Sigmoid colon (tissue), 7 donors: Measurements from ENCODE around the gene DEGS2. TPM values are rescaled to one million over a fixed set of nuclear protein-coding genes. Genes with fewer than 3 reads are reported as not detected.

Source experiments
- DNase-seq: peaks from one replicate; pipeline ENCODE4 v3.0.0-alpha.2; 2019
- H3K27ac ChIP-seq, 4 donors: fragments of 200-600 bp; sonication (generic); one replicate each; pipeline ENCODE4 v1.5.1; 2016 to 2019; ENCODE audit warnings: mild to moderate bottlenecking in 1 of 4
- H3K27me3 ChIP-seq, 3 donors: fragments of 200-600 bp; sonication (generic); one replicate each; pipeline ENCODE4 v1.5.1; 2019; ENCODE audit warnings: mild to moderate bottlenecking in 1 of 3
- H3K36me3 ChIP-seq, 4 donors: fragments of 200-600 bp; sonication (generic); one replicate each; pipeline ENCODE4 v1.5.1; 2016 to 2019
- H3K4me1 ChIP-seq, 4 donors: fragments of 200-600 bp; sonication (generic); one replicate each; pipeline ENCODE4 v1.5.1; 2017 to 2019
- H3K4me3 ChIP-seq, 4 donors: fragments of 200-600 bp; sonication (generic); one replicate each; pipeline ENCODE4 v1.5.1; 2017 to 2019; ENCODE audit warnings: mild to moderate bottlenecking in 2 of 4, moderate library complexity in 1 of 4
- H3K9me3 ChIP-seq, 4 donors: fragments of 200-600 bp in 3 of 4; sonication (generic) in 3 of 4; one replicate each; pipeline versions ENCODE4 v1.5.1 to v1.6.1; 2013 to 2019
- EP300 ChIP-seq, 4 donors: sonication (generic); formaldehyde crosslinking; IDR thresholded peaks; one replicate each; pipeline ENCODE4 v1.6.1; 2017; ENCODE audit warnings: antibody characterized with exemption in 4 of 4
- POLR2A ChIP-seq, 2 donors: fragments of 450-650 bp; IDR thresholded peaks; one replicate each; pipeline ENCODE4 v1.6.1; 2016; ENCODE audit warnings: antibody characterized with exemption in 2 of 2, mild to moderate bottlenecking in 2 of 2, moderate library complexity in 2 of 2
- POLR2AphosphoS5 ChIP-seq, 4 donors: sonication (generic); formaldehyde crosslinking; IDR thresholded peaks; one replicate each; pipeline ENCODE4 v1.6.1; 2017; ENCODE audit warnings: antibody characterized with exemption in 4 of 4
- WGBS, 2 donors: extraction: QIAGEN DNeasy Blood & Tissue Kit; methylation state at CpG; one replicate each; pipeline ENCODE4 v1.1.7; 2013; 5-methylcytosine and 5-hydroxymethylcytosine counted together
- intact Hi-C: fragments of 100-400 bp; cut with DNase I; formaldehyde crosslinking; loops from one replicate; pipeline ENCODE4 v1.15.1; 2023
- polyA plus RNA-seq, 3 donors: library from polyadenylated mRNA; stranded (reverse); fragments of 200-250 nt; gene quantifications; one replicate each; pipeline ENCODE4 v1.2.3, GENCODE V29; 2013
- total RNA-seq, 4 donors: library from RNA; depleted of rRNA; stranded (reverse); fragments of >200 nt; gene quantifications; one replicate each; pipeline ENCODE4 v1.1.0, GENCODE V29; 2016
- TF ChIP-seq, protein P1 (sequence below), 4 experiments: fragments of 450-650 bp in 3 of 4; fragments of 200-600 bp in 1 of 4; IDR thresholded peaks; one replicate each; pipeline ENCODE4 v1.5.1; 2016 to 2019; ENCODE audit warnings: antibody characterized with exemption in 4 of 4, mild to moderate bottlenecking in 3 of 4, moderate library complexity in 2 of 4
- donor health status: healthy with polysubstance abuse.
- donor health status: Bipolar disorder and iron deficiency.
- donor health status: healthy.

Gene DEGS2
- total and polyA plus RNA-seq, 7 donors = under 0.01 to 11.9 (median 0.54) TPM

DNA sequence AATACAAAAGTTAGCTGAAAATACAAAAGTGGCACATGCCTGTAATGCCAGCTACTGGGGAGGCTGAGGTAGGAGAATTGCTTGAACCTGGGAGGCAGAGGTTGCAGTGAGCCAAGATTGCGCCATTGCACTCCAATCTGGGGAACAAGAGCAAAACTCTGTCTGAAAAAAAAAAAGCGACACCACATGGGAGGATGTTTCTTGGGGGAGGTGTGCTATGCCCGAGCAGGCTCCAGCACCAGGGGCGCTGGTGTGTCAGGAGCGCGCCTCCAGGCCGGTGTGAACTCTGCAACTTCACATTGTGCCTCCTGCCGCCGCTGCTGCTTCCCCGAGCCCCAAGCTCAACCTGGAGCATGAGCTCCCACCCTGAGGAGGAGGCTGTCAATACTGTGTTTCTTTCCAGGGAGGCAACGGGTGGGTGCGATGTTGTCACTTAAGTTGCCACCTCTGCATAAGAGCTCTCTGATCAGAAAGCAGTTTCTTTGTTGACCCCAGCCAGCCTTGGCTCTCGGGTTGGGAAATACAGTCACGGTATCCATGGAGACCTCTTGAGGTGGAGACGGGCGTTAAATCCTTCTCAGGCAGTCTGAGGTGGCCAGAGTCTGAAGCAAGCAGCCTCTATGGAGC, 18.9 kb downstream of the DEGS2 start:
- intact Hi-C loops = no loop called here
- Histone ChIP-seq H3K4me1 (no peaks in the 10 kb centered on the region), H3K9me3 (no peaks in the 10 kb centered on the region), H3K4me3 (no peak overlapping the region), H3K27me3 (no peaks in the 10 kb centered on the region), H3K36me3 (peaks cover 0 to 16% (median 3%) of the 10 kb centered on the region in 4 donors), H3K27ac (no peak overlapping the region)
- DNase-seq = no peak
- TF ChIP-seq POLR2AphosphoS5 (IDR thresholded peaks at IDR 0.05) = no peak
- TF ChIP-seq EP300 (IDR thresholded peaks at IDR 0.05) = no peak
- TF ChIP-seq, protein P1, sequence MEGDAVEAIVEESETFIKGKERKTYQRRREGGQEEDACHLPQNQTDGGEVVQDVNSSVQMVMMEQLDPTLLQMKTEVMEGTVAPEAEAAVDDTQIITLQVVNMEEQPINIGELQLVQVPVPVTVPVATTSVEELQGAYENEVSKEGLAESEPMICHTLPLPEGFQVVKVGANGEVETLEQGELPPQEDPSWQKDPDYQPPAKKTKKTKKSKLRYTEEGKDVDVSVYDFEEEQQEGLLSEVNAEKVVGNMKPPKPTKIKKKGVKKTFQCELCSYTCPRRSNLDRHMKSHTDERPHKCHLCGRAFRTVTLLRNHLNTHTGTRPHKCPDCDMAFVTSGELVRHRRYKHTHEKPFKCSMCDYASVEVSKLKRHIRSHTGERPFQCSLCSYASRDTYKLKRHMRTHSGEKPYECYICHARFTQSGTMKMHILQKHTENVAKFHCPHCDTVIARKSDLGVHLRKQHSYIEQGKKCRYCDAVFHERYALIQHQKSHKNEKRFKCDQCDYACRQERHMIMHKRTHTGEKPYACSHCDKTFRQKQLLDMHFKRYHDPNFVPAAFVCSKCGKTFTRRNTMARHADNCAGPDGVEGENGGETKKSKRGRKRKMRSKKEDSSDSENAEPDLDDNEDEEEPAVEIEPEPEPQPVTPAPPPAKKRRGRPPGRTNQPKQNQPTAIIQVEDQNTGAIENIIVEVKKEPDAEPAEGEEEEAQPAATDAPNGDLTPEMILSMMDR (IDR thresholded peaks at IDR 0.05) = no peak
- 51 to 72% methylated on average over 16 of the region's 16 CpGs for WGBS, 2 donors

DNA sequence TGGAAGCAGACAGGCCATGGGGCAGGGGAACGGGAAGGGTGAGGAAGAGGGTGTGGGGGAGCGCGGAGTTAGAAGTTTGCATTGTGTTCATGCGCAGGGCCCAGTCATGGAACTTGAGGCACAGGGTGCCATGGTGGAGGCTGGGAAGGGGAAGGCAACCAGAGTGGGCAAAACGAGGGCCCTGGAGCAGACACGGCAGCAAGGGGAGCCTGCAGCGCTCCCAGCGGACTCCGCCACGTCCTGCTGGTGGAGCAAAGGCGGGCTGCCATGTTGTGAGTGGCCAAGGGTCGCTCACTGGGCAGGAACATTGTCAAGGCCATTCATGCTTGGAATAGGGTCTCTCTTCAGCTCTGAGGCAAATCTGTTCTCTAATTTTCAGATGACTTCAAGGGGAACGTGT, 20.5 kb downstream of the DEGS2 start:
- 94 to 95% methylated on average over 13 of the region's 13 CpGs for WGBS, 2 donors

DNA sequence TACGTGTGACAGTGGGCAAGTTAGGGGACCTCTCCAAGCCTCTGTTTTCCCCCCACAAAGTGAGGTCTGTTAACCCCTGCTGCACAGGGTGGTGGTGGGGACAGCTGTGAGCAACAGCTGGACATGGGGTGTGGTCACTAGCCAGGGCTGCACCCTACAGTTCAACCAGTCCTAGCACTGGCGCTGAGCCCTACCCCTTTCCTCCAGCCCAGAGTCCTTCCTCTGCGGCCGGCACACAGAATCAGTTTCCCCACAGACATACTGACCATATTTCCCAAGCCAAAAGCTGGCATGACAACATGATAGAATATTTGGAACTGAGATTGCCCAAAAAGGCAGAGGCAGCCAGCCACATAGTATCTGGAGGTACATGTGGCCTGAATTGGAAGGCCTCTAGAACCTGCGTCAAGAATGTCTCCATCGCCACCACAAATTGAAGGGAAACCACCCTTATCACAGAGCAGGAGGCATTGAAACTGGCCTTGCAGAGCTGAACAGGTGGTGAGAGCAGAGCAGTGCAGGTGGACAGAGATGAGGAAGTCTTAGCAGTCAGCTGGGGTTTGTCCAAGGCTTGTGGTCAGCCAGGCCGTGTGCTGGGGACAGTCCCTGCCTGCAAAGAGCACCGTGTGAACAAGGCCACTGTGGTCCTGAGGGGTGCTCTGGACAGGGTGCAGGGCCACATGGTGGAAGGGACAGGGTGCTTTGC, 21.2 kb downstream of the DEGS2 start:
- no peaks in the 10 kb centered on the region for H3K9me3 ChIP-seq
- intact Hi-C loops = no loop called here
- no peak overlapping the region for H3K27ac ChIP-seq
- no peaks in the 10 kb centered on the region for H3K27me3 ChIP-seq
- DNase-seq = no peak
- H3K36me3 ChIP-seq = peaks cover 0 to 30% (median 2%) of the 10 kb centered on the region in 4 donors
- H3K4me3 ChIP-seq = no peak overlapping the region
- WGBS, 2 donors = 61 to 77% methylated on average over 8 of the region's 8 CpGs
- TF ChIP-seq POLR2AphosphoS5 (IDR thresholded peaks at IDR 0.05) (no peak), POLR2A (IDR thresholded peaks at IDR 0.05) (no peak), EP300 (IDR thresholded peaks at IDR 0.05) (no peak)
- TF ChIP-seq, protein P1 (IDR thresholded peaks at IDR 0.05) = no peak
- no peaks in the 10 kb centered on the region for H3K4me1 ChIP-seq

More for the DNA sequence above, 20.5 kb downstream of the DEGS2 start:
- no peak for TF ChIP-seq POLR2AphosphoS5 (IDR thresholded peaks at IDR 0.05)
- TF ChIP-seq EP300 (IDR thresholded peaks at IDR 0.05) = no peak
- TF ChIP-seq, protein P1 (IDR thresholded peaks at IDR 0.05) = no peak
- Histone ChIP-seq H3K4me1 (no peaks in the 10 kb centered on the region), H3K9me3 (no peaks in the 10 kb centered on the region), H3K36me3 (peaks cover 0 to 26% (median 4%) of the 10 kb centered on the region in 4 donors), H3K27me3 (no peaks in the 10 kb centered on the region), H3K27ac (no peak overlapping the region), H3K4me3 (no peak overlapping the region)
- intact Hi-C loops = no loop called here
- no peak for DNase-seq

DNA sequence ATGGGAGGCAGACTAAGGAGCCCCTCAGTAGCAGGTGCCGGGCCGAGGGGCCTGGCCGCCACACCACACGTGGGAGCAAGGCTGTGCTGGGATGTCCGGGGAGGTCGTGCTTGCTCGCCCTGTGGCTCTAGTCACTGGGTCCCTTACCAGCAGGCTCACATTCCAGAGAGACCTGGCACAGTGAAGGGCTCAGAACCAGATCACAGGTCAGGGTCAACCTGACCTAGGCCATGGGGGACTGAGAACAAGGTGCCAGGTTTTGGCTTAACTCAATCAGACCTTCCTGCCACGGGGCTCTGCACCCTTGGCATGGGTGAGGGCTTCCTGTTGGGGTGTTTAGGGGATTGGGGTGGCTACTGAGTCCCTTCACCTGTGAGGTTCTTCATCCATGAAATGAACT, 22.3 kb downstream of the DEGS2 start:
- peaks cover 4 to 41% (median 8%) of the 10 kb centered on the region in 4 donors for H3K36me3 ChIP-seq

More for the DNA sequence above, 22.3 kb downstream of the DEGS2 start:
- Histone ChIP-seq H3K27me3 (no peaks in the 10 kb centered on the region), H3K4me1 (no peaks in the 10 kb centered on the region), H3K9me3 (no peaks in the 10 kb centered on the region), H3K4me3 (no peak overlapping the region), H3K27ac (no peak overlapping the region)
- intact Hi-C loops = no loop called here
- TF ChIP-seq POLR2AphosphoS5 (IDR thresholded peaks at IDR 0.05) (no peak), POLR2A (IDR thresholded peaks at IDR 0.05) (no peak), EP300 (IDR thresholded peaks at IDR 0.05) (no peak)
- TF ChIP-seq, protein P1 (IDR thresholded peaks at IDR 0.05) = no peak
- DNase-seq = no peak
- 86 to 93% methylated on average over 8 of the region's 8 CpGs for WGBS, 2 donors
